DMS53 treated with DMSO at 0.1 percent for 48 hours (cell line): ENCODE data around the gene ZBTB7B.
"Not testable (repeated sequence)": the region's sequence is repeated elsewhere in the genome, so short reads cannot be mapped to it uniquely, and the experiment has no call there.

Experiments
- DNase-seq: peaks from one replicate; lab custom pipeline; 2025; ENCODE audit not compliant: unreplicated experiment; lab: John Stamatoyannopoulos, UW

The ZBTB7B gene

DNA sequence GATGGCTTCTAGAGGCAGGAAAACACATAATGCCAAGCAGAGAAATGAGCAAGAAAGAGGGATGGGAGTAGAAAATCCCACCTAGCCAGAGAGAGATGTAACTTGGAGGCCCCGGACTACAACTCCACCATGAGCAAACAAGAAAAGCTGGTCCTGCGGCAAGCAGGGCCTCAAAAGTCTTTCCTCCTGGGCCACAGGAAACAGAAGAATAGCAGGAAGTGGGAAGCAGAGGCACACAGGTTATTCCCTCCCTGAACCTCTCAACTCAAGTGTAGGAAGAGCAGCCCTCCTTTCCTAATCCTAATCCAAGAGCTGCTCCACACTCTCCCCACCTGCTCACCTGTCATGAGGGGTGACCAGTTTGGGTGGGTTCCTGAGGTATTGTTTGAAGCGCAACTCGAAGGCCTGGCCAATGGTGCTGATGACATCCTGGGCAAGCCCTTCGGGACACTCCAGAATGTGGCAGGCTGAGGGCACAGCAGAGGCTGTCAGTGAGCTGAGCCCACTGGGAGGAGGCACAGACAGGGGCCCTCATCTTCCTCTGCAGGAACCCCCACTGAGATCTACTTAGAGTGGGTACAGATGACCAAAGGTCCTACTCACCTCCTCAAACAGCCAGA is 35.2 kb upstream of the ZBTB7B start:
- no peak for DNase-seq

DNA sequence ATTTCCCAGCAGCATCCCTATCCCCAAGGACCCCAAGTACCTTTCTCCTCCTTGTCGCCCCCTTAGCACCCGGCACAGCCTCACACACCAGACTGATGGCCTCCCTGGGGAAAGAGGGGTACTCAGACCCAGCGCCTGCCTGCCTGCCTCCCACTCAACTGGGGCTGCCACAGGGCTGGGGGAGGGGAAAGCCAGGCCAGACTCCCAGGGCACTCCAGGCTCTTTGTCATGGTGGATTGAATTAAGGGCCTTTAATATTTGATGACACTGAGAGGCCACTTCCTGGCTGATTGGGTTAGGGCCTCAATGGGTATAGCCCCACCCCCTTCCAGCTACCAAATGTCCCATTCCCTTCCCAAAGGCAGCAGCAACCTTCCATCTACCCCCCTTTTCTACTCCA is 33.9 kb upstream of the ZBTB7B start:
- DNase-seq: no peak

DNA sequence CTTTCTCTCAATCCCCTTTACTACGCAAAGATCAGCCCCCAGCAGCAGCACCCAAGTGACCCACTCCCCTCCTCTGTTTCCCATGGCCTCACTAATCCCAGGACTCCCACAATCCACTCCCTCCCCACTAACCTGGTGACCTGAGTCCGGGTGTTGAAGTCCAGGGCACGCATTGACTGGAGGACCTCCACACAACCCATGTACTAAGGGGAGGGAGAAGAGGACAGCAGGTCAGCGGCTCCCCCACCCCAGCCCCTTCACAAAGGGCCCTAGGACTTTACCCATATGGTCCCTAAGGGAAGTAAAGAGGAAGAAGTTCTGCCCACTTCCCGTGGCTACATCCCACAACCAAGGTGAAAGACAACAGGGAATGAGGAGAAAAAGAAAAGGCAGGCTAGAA is 33.4 kb upstream of the ZBTB7B start:
- DNase-seq: no peak

DNA sequence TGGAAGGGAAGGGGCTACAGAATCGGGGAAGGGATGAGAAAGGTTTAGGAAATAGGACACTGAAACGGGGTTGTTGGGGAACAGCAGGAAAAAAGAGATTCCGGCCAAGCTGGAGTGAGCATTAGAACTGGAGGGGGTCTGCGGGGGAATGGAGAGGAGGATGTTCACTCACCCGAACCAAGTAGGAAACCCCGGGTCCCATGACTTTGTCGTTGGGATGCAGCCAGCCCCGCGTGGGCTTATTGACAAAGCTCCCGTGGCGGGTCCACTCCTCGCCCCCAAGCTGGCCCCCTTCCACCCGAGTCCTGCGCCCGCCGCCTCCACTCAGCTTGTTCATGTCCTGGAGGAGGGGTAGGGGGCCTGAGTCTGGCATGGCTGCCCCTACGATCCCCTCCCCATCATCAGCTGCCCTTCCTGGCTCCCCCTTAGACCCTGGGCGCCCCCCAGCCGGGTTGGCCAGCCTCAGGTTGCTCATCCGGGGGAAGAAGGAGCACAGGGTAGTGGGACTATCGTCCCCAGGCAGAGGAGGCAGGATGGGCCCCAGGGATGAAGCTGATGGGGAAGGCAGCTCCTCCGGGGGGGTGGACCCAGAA is 32.6 kb upstream of the ZBTB7B start:
- DNase-seq: no peak

DNA sequence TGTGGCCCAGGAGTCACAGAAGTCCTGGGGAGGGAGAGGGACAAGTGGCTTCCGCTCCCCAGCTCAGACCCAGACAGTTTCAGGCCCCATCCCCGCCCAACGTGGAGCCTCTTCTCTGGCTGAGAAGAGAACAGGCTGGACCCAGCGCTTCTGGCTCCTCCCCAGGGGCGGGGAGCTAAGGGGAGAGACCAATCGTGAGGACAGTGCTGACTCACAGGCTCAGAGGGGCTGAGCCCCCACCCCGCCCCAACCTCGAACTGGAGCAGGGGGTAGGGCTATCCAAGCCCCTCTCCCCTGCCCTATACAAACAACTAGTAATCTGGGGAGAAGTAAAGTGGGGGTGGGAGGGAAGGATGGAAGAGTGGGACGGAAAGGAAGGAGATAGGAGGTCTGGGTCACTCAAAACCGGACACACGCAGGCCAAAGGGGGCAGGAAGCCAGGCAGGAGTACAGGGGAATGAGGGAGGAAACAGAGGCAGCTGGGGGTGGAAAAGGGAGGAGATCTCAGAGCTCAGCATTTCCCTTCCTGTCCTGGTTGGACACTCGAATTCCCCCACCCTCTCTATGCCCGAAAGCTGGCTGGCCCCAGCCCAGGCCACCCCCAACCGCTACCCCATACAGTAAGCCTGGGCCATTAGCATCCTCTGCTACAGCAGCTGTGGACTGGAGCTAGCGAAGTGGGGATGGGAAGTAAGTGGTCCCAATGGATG is 31.8 kb upstream of the ZBTB7B start, which contains the start of gene SHC1:
TSS of gene SHC1 (minus strand) at position 117 of the 710 bp plus-strand sequence. CDS start 221 bp downstream, outside the sequence.
- DNase-seq: no peak

DNA sequence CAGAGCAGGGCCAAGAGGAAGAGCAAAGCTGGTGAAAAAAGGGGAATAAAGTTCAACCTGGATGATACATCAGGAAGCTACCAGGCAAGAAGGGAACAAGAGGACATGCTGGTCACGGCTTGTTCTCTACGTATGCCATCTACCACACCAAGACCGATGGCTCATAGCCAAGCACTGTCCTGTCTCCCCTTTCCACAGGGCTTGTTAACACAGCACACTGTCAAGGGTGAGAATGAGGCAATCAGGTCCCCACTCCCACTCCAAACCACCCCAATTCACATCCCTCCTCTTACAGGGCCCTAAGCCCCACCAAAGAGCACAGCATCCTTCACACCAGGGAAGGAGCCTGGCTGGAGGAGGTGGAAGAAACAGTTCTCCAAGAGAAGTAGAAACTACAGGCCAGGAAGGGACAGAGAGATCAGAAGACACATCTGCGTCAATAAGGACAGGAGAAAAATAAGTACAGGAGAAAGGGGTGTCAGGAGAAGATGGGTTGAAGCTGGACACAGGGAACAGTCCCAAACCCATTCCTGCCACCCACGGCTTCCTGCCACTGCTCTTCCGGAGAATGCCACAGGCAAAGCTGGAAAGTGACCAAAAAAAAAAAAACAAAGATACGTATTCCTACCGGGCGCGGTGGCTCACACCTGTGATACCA is 31.1 kb upstream of the ZBTB7B start:
- DNase-seq: no peak

DNA sequence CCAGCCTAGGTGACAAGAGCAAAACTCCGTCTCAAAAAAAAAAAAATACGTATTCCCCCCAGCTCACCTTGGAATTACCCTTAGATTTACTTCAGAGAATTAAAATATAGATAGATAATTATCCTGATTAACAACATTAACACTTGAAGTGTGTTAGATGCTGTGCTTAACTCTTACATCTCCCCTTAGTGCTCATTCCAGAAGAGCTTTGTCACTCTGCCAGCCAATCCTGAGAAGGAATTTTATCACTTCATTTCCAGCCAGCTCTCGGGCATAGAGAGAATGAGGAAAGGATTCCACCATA is 30.4 kb upstream of the ZBTB7B start:
- DNase-seq: no peak

DNA sequence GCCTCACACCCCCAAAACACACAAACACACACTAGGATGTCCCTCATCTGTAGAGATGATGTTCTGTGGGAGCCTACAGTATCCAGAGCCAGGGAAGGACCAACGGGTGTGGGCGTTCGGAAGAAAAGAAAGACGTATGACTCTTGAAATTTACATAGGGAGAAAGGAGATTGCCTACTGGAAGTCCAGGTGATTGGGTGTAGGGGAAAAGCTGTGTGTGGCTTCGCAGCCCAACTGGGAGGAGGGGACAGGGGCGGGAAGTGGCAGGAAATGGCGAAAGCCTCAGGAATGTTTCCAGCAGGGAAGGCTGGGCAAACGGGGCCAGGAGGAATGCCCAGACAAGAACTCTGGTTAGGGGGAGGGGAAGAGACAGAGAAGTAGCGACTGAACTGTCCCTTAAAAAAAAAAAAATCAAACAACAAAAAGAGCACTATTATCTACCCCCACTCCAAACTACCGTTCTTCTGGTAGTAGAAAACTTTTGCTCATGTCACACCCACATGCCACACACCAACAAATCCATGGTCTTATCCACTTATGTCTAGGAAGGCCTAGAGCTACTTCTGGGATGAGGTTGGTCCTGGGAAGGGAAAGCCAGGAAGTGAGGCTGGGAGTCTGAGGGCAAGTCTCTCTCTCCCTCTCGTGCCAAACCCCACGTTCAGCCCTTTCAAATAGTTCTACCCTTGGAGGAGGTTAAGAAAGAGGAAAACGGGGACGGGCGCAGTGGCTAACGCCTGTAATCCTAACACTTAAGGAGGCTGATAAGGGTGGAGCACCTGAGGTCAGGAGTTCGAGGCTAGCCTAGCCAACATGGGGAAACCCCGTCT is 29.9 kb upstream of the ZBTB7B start:
- no peak for DNase-seq

DNA sequence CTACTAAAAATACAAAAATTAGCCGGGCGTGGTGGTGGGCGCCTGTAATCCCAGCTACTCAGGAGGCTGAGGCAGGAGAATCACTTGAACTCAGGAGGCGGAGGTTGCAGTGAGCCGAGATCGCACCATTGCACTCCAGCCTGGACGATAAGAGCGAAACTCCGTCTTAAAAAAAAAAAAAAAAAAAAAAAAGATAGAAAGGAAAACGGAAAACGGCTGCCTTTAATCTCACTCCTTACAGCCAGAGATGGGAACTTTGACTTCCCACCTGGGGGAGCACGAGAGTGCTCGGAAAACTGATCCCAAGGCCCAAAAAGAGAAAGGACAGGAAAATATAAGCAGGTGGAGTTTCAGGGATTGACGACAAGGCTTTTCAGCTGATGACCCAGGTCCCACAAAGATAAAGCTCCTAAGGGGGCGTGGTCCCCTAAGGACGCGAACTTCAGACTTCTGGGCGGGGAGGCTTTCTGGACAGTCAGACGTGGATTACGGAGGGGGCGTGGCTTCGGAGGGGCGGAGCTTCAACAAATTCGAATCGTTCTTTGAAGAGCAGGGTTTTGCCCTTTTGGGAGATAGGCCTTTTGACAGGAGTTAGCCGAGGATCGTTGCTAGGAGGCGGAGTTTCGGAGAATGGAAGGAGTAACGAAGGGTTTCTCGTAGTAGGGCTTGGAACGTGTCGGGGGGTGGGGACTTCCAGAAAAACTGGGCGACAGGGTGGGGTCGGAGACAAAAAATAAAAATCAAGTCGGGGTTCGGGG is 29.1 kb upstream of the ZBTB7B start:
- peak; percentile 85 for DNase-seq

DNA sequence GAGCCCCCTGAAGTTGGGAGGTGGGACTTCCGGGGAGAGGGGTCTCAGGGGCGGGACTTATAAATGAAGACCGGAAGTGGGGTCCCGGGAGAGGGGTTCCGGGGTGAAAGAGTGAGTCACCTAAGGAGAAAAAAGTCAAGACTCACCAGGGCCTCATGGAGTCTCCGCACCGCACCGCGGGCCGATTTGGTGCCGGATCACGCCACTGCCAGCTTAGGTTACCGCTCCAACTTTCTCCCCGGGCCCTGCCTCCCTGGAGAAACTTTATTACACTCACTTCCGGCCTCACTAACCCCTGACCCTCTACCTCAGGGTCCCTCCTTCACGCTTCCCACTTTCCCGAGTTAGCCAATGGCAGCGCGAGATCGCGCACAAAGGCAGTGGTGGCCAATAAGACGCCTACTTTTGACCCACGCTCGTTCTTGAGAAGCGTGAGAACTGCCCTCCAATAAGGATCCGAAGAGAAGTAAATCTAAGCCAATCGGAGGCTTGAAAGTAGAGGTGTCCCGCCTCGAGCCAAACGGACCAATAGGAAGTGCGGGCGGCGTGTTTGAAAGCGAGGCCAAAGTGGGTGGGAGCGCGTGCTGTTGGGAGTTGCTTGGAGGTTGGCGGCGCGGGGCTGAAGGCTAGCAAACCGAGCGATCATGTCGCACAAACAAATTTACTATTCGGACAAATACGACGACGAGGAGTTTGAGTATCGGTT is 28.3 kb upstream of the ZBTB7B start, which contains the start of gene CKS1B:
TSS of gene CKS1B (plus strand) at position 580 of the 706 bp plus-strand sequence. CDS start at position 645, 65 bp downstream.
- DNase-seq: peak; percentile 99

DNA sequence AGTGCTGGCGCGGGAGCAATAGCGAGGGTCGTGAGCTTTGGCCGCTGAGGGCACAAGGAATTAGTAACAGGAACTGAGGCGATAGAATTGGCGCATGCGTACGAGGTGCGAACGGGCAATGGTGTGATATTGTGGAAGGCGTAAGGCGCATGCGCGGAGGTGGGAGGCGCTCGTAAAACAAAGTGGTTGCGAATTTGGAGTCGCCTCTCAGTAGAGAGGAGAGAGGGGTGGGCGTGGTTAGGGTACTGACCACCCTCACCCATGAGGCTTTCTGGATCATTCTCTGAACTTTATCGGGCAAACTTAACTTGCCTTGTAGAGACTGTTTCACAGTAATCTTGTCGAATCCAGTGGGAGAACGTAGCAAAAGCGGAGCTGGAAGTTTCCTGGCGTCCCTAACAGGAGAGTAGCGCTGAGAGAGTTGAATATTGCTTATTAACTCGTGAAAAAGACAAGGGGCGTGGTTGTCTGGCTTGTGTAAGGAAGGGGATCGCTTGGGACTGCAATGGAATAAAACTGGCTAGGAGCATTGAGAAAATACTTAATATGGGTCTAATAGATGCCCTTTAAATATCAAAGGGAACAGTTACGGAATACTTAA is 27.7 kb upstream of the ZBTB7B start:
- DNase-seq: peak; percentile 94

DNA sequence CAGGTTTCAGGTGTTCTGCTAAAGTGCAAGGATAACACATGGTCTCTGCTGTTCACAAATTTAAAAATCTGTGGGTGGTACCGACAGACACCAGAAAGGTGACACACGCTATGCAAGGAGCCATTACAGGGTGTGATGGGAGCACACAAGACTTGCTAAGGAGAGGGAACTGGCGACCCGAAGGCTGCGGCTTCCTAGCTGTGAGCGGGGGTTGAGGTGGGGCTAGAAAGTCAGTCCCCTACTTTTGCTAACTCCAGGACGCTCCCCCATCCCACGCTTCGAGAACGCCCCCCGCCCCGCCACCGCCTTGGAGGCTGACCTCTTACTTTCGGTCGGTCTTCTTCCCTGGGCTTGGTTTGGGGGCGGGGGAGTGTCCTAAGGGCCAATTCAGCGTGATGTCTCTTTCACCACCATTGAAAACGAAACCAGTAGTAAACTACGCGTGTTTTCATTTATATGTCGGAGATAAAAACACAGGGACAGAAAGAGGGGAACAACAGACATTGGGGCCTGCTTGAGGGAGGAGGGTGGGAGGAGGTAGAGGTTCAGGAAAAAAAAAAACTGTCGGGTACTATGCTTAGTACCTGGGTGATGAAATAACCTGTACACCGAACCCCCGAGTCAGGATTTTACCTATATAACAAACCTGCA is 27.1 kb upstream of the ZBTB7B start:
- no peak for DNase-seq

DNA sequence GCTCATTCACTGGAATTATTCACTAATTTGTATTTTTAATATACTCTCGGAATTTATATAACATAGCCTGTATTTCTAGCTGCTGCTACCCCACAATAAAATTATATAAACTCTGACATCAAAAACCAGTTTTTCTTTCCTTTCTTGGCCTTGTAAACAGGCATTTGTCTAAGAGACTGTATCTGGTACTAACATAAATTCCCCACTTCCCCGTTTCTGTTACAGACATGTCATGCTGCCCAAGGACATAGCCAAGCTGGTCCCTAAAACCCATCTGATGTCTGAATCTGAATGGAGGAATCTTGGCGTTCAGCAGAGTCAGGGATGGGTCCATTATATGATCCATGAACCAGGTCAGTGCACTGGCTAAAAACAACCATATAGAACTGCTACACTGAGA is 24.8 kb upstream of the ZBTB7B start:
- DNase-seq: not testable (repeated sequence)

DNA sequence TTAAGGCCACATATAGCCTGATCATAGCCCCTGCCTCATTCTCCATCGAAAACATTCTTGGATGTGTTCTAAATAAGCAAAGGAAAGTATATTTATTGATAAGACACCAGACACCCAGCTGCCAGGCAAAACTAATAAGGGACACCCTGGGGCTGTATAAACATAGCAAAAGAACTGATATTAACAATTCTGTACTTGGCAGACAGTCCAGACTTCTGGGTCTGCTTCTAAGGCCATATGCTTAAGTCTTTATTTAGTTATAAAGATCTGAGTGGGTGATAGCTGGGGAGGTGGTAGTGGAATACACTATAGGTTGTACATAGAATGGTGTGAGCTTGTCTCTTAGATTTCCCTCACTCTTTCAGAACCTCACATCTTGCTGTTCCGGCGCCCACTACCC is 24.2 kb upstream of the ZBTB7B start:
- no peak for DNase-seq

DNA sequence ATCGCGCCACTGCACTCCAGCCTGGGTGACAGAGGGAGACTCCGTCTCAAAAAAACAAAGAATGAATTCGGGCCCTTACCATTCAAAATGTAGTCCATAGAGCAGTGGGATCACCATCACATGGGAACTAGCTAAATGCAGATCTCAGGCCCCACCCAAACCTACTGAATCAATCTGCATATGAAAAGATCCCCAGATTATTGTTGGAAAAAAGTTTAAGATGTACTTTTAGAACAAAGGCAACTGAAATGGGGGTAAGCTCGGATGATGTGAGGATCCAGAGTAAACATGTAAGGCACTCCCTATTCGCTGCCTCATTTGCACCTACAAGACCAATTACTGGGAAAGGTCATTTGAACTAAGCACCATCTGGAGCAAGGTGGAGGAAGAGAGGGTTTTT is 20.3 kb upstream of the ZBTB7B start:
- no peak for DNase-seq

DNA sequence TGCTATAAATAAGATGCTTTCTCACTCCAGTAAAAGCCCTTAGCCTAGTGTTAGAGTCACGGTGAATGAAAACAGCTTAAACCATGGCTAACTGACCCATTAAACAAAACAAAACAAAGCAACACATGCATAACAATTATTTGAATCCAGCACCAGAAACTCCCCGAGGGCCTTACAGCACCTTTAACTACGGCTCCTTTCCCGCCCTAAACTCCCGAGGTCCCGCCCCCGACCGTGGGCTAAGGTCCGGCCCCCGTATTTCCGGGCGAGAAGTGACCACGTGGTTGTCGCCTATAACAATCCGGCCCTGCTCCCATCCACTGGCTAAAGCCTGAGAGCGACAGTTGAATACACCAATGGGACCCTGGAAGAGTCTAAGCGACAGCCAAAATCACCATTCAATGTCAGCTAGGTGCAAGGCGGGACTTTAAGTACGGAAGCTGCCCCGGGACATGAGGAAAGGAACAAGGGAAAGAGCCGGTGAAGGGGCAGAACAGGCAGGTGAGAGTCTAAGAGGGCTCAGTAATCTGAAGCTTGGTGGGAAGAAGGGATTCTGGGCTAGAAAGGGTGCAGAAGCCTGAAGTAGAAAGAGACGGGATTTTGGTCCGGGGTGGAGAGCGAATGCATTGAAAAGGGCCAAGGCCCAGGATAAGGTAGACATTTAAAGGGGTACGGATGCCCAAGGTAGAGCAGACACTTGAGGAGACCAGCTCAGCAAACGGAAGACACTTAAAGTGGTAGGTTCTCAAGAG is 19.5 kb upstream of the ZBTB7B start, which contains the start of gene FLAD1:
TSS of gene FLAD1 (plus strand) at position 448 of the 752 bp plus-strand sequence. CDS start 351 bp downstream, outside the sequence.
- peak; percentile 99 for DNase-seq

DNA sequence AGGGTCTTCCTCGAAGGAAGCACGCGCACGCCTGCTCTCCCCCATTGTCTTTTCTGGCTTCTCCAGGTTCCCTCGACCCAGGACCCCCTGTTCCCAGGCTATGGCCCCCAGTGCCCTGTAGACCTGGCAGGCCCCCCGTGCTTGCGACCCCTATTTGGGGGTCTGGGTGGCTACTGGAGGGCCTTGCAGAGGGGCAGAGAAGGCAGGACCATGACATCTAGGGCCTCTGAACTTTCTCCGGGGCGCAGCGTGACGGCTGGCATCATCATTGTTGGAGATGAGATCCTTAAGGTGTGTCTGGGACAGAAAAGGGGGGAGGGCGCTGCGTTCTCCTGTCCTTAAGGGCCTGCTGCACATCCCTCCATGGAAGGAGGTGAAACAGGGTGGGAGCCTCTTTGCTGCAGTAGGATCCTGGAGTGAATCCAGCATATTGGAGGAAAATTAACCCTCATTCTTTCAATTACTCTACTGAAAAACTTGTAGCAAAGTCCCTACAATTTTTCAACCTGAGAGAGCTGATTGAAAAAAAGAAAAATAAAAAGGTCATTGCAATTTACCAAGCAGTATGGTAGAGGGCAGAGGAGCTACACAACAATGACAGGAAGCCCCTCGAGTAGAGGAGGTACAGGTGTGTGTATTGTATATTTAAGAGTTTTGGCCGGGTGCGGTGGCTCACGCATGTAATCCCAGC is 18.7 kb upstream of the ZBTB7B start:
- DNase-seq: no peak
